ENCODE data around the gene NDUFB2. TPM values are rescaled to one million over a fixed set of nuclear protein-coding genes. Genes with fewer than 3 reads are reported as not detected.

Gene NDUFB2
- total and polyA plus RNA-seq, 2 of the 13 experiments (the other 11 are each of a cell fraction or from before 2014, with no cell fraction given), result 206 to 221 TPM

- TF ChIP-seq ZNF646 (CRISPR knock-in tag; IDR thresholded peaks at IDR 0.05) (no peak), ZNF430 (CRISPR knock-in tag; IDR thresholded peaks at IDR 0.05) (no peak), MXD1 (CRISPR knock-in tag; IDR thresholded peaks at IDR 0.05) (no peak), MAX (IDR thresholded peaks at IDR 0.05) (no peak), DRAP1 (CRISPR knock-in tag; IDR thresholded peaks at IDR 0.05) (peak; percentile 62; the same call in 1 of the 2 replicates), FOXK2 (IDR thresholded peaks at IDR 0.05) (no peak), NKX3-1 (CRISPR knock-in tag; IDR thresholded peaks at IDR 0.05) (no peak), ZC3H4 (CRISPR knock-in tag; IDR thresholded peaks at IDR 0.05; ENCODE audit: borderline replicate concordance) (0 out of 2 replicates have a peak, but pooled peaks have one; percentile 28), XRCC5 (optimal IDR thresholded peaks at IDR 0.05; ENCODE audit: low read length) (no peak), MTA1 (CRISPR knock-in tag; IDR thresholded peaks at IDR 0.05; ENCODE audit: borderline replicate concordance) (no peak), TEAD3 (CRISPR knock-in tag; optimal IDR thresholded peaks at IDR 0.05; ENCODE audit: borderline replicate concordance) (no peak), NONO (IDR thresholded peaks at IDR 0.05) (no peak), NONO (CRISPR knock-in tag; conservative IDR thresholded peaks at IDR 0.05) (no peak), ZBTB21 (CRISPR knock-in tag; IDR thresholded peaks at IDR 0.05) (no peak; the same call in 1 of the 2 replicates), NFAT5 (CRISPR knock-in tag; IDR thresholded peaks at IDR 0.05) (no peak), KAT2B (IDR thresholded peaks at IDR 0.05; ENCODE audit: borderline replicate concordance, low read depth, low read length) (no peak), AGO2 (optimal IDR thresholded peaks at IDR 0.05; ENCODE audit: low read depth, low read length) (no peak), ZNF766 (CRISPR knock-in tag; IDR thresholded peaks at IDR 0.05; ENCODE audit: borderline replicate concordance) (peak; percentile 81; the same call in 1 of the 2 replicates)
These were observed 356 bp upstream of the NDUFB2 start (continued) for GRCh38 chr7:140696024-140696679.
